GM18909 (cell line): ENCODE data around the gene DEGS2.

Experiments used
- ATAC-seq: cut with Tn5 transposase; IDR thresholded peaks from one replicate; pipeline ENCODE4 v1.9.1; 2021; ENCODE audit warnings: mild to moderate bottlenecking; ENCODE audit not compliant: unreplicated experiment, poor library complexity

The DEGS2 gene

DNA sequence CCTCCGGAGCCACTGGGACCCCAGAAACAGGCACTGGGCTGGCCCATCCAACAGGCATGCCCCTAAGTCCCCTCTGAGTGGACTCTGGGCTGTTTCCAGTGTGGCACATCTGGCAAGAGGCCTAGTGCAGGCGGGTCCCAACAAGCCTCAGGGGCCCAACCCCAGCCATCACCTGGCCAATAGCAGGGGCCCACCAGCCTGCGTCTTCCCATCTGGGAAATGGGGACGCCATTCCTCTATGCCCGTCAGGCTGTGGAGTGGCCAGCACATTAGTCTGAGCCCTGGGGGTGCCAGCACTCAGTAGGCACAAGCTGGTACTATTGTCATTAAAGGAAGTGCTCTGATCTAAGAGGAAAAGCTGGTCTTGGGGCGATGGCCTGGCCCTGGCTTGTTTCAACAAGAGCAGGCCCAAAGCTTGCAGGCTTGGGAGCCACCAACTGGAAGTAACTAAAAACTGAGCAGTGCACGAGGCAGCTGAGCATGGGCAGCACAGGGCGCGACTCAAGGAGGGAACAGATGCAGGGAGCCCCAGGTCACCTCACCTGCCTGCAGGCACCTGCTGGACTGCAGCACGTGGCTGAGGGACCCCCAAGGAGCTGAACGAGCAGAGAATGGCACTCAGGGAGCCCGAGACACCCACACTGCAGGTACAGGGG is 8.4 kb downstream of the DEGS2 start:
- ATAC-seq, result no peak

DNA sequence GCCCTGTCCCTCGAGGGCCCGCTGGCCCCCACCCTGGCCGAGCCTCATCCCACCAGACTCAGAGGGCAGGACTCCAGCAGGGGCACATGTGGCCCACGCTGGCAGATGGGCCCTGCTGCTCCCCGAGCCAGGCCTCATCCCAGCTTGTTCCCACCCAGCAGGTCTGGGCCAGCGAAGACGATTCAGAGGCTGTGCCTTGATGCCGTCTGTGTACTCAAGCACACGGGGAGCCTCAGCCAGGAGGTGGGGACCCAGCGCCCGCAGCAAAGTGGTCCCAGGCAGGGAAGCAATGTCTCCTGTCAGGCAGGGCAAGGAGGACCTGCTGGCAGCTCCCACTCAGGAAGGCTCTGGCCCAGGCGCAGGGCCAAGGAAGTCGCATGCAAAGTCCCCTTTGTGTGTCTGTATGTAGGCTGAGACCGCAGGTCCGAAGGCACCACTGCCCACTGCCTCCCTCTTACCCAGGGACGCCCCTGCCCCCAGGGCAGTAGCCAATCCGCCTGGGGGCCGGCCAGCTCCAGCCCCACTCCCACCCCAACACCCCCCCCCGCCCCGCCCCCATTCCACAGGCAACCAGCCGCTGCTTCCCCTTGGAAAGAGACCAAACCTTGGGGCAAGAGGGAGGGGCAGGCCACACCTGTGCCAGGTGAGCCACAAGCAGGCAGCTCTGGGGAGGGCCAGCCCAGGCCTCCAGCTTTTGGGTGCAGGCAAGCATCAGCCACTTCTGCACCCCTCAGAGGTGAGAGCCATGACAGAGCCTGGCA is 9.4 kb downstream of the DEGS2 start:
- ATAC-seq, result no peak

- no peak for ATAC-seq
Measured at GRCh38 chr14:100148837-100149731, 10.4 kb downstream of the DEGS2 start.

- no peak for ATAC-seq
Measured at GRCh38 chr14:100147691-100148464, 11.6 kb downstream of the DEGS2 start.

DNA sequence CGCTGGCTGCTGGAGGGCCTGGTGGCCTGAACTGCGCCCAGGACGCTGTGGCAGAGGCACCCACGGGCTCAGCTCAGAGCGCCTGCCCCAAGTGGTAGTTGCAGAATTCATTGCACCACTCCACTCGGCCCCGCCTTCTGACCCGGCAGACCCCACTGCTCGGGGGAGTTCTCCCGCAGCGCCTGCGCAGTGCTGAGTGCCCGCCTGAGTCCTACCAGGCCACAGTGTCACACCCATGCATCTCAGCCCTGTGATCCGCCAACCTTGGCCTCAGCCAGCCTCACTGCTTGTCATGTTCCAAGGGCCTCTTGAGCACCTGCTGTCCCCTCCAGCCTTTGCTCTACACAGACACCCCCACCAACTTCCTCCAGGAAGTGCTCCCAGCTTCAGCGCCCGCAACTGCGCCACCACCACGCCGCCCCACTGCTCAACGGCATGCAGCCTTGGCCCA is 12.2 kb downstream of the DEGS2 start:
- peak; percentile 36 for ATAC-seq

DNA sequence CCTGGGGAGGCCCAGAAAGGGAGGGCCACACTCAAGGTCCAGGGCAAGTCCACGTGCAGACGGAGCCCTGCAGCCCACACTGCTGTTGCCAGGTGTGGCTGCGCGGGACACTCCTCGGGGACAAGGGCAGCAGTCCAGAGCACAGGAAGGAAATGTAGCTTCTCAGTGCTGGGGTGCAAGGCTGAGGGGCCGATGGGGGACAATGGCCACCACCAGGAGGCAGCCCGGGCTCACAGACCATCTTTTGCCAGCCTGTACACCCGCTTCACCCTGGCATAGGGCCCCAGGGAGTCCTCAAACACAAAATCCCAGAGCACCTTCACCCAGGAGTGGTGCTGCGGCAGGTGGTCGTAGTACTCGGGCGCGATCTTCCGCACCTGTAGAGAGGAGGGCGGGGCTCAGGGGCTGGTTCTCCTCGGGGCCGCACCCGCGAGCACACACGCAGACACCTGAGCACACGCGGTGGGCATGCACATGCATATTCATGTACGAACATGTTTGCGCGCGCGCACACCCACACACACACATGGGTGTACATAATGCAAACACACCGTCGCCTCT is 12.8 kb downstream of the DEGS2 start:
- ATAC-seq, result no peak

- ATAC-seq, result no peak
Measured at GRCh38 chr14:100145682-100146464, 13.6 kb downstream of the DEGS2 start.

GRCh38 chr14:100144996-100145646 is 14.3 kb downstream of the DEGS2 start:
- ATAC-seq, result no peak

GRCh38 chr14:100144645-100144995 is 14.8 kb downstream of the DEGS2 start:
- ATAC-seq, result no peak

- ATAC-seq, result no peak
Measured at GRCh38 chr14:100143934-100144333, 15.5 kb downstream of the DEGS2 start.

GRCh38 chr14:100143523-100143922 is 15.9 kb downstream of the DEGS2 start:
- no peak for ATAC-seq

DNA sequence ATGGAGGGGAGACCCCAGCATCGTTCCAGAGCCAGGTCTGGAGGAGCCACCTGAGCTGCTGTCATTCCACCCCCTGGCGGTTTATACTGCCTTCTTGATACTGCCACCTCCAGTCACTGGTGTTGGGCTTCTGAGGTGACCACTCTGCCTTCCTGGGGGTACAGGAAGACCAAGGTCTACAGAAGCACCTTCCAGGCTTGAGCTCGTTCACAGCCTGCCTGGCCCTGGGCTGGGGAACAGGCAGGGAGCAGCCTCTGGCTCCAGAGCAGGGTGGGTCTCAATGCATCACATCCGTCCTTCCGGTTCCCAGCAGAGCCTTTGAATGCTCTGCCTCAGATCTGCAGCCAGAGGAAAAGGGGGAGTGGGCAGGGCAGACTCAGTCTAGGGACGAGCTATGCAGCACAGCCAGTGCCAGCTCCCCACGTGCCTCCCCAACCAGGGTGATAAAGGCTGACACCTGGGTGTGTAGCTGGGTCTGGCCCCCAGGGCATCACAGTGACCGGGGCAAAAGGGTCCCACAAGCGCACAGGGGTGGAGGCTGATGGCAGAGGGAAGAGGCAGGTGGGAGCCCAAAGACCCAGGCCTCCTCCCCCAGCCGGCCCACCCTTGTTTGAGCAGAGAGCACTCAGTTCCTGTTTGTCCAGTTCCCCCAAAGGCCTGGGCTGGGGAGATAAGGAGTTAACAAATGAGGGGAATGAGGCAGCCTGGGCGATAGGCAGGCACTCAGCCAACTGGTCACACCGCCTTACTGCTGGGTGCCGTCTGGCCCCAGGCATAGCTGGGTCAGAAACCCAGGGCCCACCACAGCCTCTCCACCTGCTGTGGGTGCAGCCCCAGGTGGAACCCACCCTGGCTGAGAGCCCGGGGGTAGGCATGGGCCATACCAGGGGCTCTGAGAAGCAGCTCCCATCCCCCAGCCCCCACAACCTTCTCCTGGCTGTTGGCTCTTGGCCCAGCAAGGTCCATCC is 17.1 kb downstream of the DEGS2 start:
- ATAC-seq, result no peak

DNA sequence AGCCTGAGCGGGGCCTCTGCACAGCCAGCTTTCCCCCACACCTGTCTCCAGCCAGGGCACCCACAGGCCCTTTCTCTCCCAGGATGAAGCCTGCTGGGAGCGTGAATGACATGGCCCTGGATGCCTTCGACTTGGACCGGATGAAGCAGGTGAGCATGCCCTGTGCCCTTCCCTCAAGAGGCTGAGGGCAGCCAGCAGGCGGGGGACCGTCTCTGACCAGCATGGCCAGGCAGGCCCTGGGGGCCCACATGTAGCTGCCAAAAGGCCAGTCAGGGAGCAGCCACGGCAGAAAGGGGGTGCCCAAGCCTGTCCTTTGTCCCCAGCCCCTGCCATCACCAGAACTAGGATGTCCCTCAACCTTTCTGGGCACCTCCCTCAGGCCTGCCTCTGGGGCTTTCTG is 18.3 kb downstream of the DEGS2 start:
- no peak for ATAC-seq

- no peak for ATAC-seq
Measured at GRCh38 chr14:100140452-100141078, 18.9 kb downstream of the DEGS2 start.

DNA sequence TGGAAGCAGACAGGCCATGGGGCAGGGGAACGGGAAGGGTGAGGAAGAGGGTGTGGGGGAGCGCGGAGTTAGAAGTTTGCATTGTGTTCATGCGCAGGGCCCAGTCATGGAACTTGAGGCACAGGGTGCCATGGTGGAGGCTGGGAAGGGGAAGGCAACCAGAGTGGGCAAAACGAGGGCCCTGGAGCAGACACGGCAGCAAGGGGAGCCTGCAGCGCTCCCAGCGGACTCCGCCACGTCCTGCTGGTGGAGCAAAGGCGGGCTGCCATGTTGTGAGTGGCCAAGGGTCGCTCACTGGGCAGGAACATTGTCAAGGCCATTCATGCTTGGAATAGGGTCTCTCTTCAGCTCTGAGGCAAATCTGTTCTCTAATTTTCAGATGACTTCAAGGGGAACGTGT is 20.5 kb downstream of the DEGS2 start:
- ATAC-seq, result no peak

DNA sequence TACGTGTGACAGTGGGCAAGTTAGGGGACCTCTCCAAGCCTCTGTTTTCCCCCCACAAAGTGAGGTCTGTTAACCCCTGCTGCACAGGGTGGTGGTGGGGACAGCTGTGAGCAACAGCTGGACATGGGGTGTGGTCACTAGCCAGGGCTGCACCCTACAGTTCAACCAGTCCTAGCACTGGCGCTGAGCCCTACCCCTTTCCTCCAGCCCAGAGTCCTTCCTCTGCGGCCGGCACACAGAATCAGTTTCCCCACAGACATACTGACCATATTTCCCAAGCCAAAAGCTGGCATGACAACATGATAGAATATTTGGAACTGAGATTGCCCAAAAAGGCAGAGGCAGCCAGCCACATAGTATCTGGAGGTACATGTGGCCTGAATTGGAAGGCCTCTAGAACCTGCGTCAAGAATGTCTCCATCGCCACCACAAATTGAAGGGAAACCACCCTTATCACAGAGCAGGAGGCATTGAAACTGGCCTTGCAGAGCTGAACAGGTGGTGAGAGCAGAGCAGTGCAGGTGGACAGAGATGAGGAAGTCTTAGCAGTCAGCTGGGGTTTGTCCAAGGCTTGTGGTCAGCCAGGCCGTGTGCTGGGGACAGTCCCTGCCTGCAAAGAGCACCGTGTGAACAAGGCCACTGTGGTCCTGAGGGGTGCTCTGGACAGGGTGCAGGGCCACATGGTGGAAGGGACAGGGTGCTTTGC is 21.2 kb downstream of the DEGS2 start:
- no peak for ATAC-seq

DNA sequence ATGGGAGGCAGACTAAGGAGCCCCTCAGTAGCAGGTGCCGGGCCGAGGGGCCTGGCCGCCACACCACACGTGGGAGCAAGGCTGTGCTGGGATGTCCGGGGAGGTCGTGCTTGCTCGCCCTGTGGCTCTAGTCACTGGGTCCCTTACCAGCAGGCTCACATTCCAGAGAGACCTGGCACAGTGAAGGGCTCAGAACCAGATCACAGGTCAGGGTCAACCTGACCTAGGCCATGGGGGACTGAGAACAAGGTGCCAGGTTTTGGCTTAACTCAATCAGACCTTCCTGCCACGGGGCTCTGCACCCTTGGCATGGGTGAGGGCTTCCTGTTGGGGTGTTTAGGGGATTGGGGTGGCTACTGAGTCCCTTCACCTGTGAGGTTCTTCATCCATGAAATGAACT is 22.3 kb downstream of the DEGS2 start:
- ATAC-seq, result no peak
